GM12865 (cell line): Measurements from ENCODE around the gene PPP4R2.
"Not testable (repeated sequence)": the region's sequence is repeated elsewhere in the genome, so short reads cannot be mapped to it uniquely, and the experiment has no call there.

Experiments
- DNase-seq: peaks from one replicate; pipeline ENCODE4 v3.0.0; 2010; ENCODE audit warnings: low read depth
- H3K4me3 ChIP-seq: 2 replicates; pipeline ENCODE4 v1.5.1; 2011; ENCODE audit warnings: mild to moderate bottlenecking, low read depth, low read length, control low read depth
- TF ChIP-seq, protein P1 (sequence below): IDR thresholded peaks from 2 replicates; pipeline ENCODE4 v1.5.1; 2011; ENCODE audit warnings: low read length, control low read depth, low read depth, inconsistent platforms; ENCODE audit not compliant: insufficient read depth; ENCODE audit errors: missing control alignments

Gene PPP4R2

GRCh38 chr3:73060302-73060723 lies 63.7 kb downstream of the PPP4R2 start:
- no peak overlapping the region for H3K4me3 ChIP-seq
- TF ChIP-seq, protein P1, sequence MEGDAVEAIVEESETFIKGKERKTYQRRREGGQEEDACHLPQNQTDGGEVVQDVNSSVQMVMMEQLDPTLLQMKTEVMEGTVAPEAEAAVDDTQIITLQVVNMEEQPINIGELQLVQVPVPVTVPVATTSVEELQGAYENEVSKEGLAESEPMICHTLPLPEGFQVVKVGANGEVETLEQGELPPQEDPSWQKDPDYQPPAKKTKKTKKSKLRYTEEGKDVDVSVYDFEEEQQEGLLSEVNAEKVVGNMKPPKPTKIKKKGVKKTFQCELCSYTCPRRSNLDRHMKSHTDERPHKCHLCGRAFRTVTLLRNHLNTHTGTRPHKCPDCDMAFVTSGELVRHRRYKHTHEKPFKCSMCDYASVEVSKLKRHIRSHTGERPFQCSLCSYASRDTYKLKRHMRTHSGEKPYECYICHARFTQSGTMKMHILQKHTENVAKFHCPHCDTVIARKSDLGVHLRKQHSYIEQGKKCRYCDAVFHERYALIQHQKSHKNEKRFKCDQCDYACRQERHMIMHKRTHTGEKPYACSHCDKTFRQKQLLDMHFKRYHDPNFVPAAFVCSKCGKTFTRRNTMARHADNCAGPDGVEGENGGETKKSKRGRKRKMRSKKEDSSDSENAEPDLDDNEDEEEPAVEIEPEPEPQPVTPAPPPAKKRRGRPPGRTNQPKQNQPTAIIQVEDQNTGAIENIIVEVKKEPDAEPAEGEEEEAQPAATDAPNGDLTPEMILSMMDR = no peak
- no peak for DNase-seq

DNA sequence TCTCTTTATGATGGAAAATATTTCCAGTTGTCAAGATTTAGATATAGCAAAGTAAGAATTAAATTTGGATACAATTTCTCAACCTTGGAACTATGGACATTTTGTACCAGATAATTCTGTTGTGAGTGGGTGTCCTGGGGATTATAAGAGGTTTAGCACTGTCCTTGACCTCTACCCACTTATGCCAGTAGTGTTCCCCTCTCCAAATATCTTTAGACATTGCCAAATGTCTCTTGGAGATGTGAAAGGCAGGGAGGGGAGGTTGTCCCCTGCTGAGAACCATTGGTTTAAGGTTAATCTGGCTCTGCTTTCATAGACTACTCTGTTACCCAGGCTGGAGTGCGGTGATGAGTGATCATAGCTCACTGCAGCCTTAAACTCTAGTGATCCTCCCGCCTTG lies 64.8 kb downstream of the PPP4R2 start, which contains the start of gene EBLN2:
TSS of gene EBLN2 (plus strand) at position 244 of the 400 bp plus-strand sequence. CDS start 423 bp downstream, outside the sequence.
- H3K4me3 ChIP-seq = no peak within 1 kb of the TSS
- TF ChIP-seq, protein P1 = no peak
- DNase-seq = no peak

- not testable (repeated sequence) for H3K4me3 ChIP-seq, DNase-seq
Observed at GRCh38 chr3:73066243-73066642, 69.6 kb downstream of the PPP4R2 start.

DNA sequence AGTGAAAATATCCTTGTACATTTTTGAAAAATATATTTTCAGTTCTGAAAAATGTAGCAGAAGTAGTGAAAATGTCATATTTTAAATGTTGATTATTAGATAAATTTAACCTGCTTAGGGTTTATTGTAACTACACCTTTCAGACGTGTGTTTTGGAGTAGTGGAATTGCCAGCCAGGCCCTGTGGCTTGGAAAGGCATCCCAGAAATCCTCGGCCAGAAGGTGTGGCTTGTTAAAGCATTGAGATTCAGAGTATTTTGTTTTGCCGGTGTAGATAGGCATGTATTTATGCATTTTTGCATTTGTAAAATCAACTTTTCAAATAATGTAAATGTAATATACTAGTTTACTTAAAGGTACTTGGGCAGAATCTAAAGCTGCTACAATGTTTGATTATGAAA lies 71.8 kb downstream of the PPP4R2 start:
- H3K4me3 ChIP-seq = no peak overlapping the region
- TF ChIP-seq, protein P1 = no peak
- DNase-seq = no peak

GRCh38 chr3:73069187-73069586 lies 72.6 kb downstream of the PPP4R2 start:
- DNase-seq = no peak
- no peak overlapping the region for H3K4me3 ChIP-seq
- TF ChIP-seq, protein P1 = no peak

DNA sequence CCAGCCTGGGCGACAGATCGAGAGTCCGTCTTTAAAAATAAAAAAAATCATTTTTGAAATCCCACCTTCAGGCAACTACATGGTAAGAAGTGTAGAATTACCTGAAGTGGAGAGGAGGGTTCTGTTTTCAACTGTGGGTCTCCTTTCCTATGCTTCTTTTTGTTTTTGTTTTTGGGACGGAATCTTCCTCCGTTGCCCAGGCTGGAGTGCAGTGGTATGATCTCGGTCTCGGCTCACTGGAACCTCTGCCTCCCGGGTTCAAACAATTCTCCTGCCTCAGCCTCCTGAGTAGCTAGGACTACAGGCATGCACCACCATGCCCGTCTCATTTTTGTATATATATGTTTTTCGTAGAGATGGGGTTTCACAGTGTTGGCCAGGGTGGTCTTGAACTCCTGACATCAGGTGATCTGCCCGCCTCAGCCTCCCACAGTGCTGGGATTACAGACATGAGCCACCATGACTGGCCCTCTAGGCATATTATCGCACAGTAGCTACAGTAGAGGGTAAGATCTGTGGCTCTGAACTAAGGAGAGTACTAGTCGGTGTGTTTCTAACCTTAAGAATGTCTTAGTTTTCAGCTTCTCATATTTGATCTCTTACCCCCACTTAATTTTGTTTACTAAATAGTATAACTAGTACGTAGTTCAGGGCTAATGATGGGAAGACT lies 73.3 kb downstream of the PPP4R2 start:
- DNase-seq = no peak
- TF ChIP-seq, protein P1 = no peak
- H3K4me3 ChIP-seq = no peak overlapping the region

- no peak for DNase-seq
- H3K4me3 ChIP-seq = no peak overlapping the region
- TF ChIP-seq, protein P1 = no peak
Observed at GRCh38 chr3:73070675-73071575, 74.3 kb downstream of the PPP4R2 start.
